Activated CD4-positive, alpha-beta T cell treated with anti-CD3 and anti-CD28 coated beads for 4 hours (primary cell): Measurements from ENCODE around the gene IPO4.
"Not testable (repeated sequence)": the region's sequence is repeated elsewhere in the genome, so short reads cannot be mapped to it uniquely, and the experiment has no call there.

ENCODE experiments used
- DNase-seq, 2 donors: peaks; one replicate each; pipeline ENCODE4 v3.0.0-alpha.2; 2020

Gene IPO4

DNA sequence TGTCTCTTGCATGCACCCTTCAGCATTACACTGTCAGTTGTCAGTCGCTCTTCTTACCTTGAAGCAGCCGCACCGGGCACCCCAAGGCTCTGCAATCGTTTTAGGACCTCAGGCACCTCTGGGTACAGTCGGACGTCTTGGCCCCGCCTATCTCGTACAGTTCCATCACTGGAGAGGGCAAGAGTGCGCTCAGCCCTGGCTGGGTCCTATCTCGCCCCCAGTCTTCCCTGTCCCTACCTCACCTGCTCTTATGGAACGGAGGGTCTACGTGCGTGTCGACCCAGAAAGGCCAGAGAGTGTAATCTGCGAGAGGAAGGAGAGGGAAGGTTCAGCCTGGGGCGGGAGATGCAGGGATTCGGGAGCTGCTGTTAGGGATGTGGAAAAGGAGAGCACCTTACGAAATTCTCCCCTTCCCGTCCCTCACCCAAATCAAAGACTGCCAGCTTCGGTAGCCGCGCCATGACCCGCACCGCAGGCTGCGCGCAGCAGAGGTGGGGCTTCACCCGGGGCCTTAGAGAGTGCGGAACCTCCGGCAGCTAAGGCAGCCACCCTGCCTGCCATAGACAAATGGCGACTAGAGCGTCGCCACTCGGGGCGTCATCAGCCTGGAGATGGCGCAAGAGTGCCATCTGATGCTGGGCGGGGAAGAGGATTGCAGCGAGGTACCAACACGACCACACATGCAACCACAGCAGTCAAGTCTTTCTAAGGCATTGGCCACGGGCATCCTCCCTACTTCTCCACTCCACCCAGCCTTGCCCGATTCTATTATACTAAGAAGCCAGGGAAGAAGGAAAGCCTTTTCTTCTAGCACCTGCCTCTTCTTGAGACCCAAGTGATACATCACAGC lies 27.1 kb upstream of the IPO4 start, which contains the start of gene MDP1:
TSS of gene MDP1 (minus strand) at position 572 of the 850 bp plus-strand sequence. CDS start at position 461, 111 bp downstream.
- peak; percentile 82 for DNase-seq

DNA sequence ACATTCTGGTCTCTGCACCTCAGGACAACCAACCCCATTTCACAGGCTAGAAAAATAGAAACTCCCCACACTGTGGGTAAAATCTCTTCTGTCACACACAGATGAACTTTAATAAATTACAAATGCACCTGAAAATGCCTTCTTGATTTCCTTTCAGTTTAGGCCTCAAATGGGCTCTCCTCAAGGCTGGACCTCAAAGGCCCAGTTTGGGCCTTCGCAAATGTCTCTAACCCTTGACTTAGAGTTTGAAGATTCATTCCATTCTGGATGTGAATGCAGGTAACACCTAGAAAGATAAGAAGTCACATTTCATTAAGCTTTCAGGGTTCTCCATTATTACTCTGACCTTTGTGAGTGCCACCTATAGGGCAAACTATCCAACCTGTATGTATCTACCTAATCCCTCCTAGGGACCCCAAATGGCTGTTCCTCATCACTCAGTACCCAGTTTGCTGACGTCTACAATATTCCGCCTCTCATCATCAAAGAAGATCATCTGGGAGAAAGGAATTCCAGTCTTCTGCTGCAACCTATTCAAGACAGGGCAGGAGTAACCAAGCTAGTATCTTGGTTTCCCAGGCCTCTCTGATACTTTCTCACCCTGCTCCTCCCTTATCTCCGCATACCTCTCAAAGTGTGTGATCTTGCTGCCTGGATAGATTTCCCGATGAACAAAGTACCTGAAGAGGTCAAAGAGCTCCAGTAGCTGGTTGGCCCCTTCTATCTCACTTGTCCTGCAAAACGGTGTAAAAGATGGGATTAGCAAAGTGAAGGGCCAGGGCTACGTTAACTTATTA lies 25.4 kb upstream of the IPO4 start:
- no peak for DNase-seq

DNA sequence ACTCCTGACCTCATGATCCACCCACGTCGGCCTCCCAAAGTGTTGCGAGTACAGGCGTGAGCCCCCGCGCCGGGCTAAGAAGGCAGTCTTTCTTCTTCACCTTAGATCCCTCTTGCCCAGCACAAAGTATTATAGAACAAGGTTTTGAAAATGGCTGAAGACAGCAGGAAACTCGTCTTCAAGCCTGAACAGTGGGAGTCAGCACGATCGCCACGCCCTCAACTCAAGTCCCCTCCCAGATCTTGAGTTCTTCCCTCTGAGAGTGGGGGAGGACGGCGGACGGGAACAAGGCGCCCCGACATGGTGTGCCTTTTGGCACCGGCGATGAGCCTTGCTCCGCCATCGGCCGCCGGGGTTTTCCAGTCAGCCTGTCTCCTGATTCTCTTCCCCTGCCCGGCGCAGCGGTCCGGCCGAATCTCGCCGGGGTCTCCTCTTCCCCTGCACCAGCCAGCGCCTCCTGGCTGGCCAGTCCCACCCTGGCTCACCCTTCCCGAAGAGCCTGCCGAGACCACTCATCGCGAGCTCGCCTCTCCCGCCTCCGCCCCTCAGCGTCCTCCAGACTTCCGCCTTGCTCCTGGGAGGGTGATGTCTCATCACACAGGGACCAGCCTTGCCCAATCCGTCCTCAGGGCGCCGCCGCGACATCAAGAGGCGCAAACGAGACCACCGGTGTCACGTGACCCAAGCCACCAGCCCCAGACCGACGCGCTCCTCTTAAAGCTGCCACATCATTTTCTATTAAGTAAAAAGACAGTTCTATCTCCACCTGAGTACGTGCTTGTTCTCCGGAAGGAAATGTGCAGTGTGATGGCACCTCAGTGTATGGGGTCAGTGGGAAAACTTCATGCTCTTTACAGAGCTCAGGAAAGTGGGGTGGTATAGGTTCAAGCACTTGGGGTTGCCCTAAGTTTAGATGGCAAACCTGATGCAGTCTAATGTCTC lies 24.6 kb upstream of the IPO4 start, which contains the start of gene CHMP4A:
TSS of gene CHMP4A (minus strand) at position 565 of the 942 bp plus-strand sequence. CDS start at position 516, 49 bp downstream.
- peak; percentile 92 to 94 for DNase-seq

DNA sequence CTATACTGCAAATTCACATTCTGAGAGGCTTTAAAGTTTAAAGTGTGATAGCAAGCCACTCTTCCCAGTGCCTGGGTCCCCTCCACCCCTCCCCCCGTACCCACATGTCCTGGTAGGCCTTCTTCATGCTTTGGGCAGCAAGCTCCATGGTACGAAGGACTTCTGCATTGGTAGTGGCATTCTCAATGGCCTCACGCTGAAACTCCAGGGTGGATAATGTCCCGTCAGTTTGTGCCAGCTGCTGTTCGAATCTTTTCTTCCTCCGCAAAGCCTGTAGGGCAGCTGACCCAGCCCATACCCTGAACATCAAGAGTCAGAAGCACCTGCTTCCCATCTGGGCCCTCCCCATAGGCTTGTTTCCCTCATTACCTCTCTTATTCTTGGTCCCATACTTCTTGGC lies 22.7 kb upstream of the IPO4 start:
- no peak for DNase-seq

DNA sequence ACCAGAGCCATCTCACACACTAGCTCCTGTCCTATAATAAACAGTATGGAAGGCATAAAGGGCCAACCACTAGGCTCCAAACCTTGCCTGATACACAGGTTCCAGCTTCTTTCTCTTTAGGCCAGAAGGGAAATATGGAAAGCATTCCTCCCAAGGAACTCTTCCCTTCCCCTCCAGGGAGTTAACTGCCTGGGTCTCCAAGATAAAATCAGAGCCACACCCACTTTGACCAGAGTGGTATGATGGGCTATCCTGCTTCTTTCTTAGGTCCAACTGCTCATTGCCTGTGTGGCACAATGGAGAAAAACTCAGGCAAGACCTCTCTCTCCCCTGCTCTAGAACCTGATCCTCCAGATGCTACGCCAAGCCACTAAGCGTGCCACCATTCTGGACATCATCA lies 19.0 kb upstream of the IPO4 start:
- DNase-seq, result no peak

DNA sequence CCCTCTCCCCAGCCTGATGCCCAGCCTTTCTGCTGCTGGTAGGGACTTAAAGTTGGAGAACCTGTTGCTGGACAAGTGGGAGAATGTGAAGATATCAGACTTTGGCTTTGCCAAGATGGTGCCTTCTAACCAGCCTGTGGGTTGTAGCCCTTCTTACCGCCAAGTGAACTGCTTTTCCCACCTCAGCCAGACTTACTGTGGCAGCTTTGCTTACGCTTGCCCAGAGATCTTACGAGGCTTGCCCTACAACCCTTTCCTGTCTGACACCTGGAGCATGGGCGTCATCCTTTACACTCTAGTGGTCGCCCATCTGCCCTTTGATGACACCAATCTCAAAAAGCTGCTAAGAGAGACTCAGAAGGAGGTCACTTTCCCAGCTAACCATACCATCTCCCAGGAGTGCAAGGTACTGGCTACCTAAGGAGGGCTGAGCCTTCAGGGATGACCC lies 18.5 kb upstream of the IPO4 start:
- no peak for DNase-seq

DNA sequence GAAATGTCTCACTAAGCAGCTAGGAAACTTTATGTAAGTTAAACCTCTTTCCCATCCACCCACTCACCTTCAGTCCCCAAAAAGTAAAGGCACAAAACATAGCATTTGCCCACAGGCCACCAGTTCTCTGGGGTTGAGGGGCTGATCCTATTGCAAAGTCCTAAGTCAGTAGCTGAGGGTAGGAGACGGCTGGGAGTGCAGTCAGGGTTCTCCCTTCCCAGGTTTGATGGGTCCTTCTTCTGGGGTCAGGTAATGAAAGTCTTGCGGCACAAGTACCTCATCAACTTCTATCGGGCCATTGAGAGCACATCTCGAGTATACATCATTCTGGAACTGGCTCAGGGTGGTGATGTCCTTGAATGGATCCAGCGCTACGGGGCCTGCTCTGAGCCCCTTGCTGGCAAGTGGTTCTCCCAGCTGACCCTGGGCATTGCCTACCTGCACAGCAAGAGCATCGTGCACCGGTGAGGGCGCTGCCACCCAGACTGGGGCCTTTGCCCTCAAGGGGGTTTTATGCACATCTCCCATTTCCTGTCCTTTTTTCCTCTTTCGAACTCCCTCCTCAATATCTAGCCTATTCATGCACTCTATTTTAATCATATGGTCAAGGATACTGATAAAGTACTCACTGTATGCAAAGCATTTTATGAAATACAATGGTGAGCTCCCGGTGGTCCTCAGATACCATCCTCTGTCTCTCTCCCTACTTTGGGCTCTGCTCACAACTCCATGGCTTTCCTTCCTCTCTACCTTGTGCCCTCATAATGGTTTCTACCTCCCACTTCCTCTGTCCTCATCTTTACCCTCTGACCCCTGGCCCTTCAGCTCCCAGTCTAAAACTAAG lies 17.9 kb upstream of the IPO4 start:
- no peak for DNase-seq

DNA sequence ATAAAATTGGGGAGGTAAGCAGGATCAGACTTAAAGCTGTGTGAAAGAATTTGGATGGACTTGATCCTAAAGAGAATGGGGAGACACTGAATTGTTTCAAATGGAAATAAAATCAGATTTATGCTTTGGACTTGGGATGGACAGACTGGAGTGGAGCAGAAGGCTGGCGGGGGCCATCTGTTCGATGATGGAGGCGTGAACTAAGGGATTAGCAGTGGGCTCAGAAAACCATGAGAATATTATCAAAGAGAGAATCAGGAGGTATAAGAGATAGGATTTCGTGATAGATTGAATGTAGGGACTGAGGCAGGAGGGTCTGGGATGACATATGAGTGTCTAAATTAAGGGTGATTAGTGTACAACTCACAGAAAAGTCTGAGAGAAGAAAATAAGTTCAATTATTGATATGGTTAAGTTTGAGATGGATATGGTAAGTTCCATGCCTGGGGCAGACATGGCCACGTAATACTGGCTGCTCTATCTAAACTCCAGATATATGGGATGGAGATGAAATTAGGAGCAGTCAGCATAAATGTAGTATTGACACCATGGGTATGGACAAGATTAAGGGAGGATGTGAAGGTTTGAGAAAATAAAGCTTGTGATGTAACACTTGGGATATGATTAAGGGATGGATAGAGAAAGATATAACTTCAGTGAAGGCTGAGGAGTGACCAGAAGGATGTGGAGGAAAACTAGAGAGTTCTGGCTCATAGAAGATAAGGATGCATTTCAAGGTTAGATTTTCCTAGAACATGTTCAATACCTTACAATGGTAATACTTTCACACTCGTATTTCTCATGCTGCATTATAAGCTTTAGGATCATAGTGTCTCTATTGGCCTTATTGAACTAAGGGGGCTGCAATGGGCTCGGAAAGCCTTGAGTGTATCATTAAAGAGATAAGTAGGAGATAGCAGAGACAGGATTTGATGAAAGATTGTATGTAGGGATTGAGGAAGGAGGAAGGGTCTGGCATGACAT lies 15.8 kb upstream of the IPO4 start:
- no peak for DNase-seq

DNA sequence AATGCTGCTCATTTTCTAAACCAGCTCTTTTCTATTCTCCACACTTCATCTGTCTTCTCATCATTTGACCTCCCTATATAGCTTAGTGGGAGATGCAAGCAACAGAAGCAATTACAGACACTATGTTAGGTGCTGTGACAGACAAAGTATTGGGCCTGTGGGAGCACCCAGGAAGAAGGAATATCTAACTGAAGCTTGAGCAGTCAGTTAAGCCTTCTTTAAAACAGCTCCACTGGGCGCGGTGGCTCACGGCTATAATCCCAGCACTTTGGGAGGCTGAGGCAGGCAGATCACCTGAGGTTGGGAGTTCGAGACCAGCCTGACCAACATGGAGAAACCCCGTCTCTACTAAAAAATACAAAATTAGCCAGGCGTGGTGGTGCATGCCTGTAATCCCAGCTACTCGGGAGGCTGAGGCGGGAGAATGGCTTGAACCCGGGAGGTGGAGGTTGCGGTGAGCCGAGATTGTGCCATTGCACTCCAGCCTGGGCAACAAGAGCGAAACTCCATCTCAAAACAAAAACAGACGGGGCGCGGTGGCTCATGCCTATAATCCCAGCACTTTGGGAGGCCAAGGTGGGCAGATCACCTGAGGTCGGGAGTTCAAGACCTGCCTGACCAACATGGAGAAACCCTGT lies 14.8 kb upstream of the IPO4 start:
- DNase-seq, result not testable (repeated sequence)

DNA sequence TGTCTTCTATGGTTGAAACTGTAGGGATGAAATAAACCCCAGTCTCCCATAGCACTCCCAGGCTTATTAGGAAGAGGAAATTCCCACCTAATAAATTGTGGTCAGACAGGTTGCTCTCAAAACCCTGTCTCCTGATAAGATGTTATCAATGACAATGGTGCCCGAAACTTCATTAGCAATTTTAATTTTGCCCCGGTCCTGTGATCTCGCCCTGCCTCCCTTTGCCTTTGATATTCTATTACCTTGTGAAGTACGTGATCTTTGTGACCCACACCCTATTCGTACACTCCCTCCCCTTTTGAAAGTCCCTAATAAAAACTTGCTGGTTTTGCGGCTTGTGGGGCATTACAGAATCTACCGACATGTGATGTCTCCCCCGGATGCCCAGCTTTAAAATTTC lies 13.9 kb upstream of the IPO4 start:
- not testable (repeated sequence) for DNase-seq

DNA sequence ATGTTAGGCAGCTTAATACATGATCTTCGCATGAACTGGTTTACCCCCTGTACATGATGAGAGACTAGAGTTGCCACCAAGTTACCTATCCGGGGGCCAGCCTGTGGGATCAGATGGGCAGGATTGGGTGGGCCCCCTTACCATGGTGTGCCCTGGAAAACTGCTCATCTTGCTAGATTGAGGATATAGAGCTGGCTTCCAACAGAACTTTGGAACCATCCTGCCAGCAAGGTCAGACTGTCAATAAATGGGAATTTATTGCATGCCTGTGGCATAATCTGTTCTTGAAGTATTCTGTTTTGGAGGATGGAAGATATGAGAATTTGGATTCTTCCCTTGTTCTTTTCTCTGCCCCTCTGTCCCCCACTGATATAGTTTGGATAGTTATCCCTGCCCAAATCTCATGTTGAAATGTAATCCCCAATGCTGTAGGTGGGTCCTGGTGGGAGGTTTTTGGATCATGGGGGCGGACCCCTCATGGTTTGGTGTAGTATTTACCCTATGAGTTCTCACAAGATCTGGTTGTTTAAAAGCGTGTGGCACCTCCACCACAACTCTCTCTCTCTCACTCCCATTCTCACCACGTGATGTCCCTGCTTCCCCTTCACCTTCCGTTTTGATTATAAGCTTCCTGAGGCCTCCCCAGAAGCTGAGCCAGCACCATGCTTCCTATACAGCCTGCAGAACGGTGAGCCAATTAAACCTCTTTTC lies 10.4 kb upstream of the IPO4 start:
- no peak for DNase-seq

DNA sequence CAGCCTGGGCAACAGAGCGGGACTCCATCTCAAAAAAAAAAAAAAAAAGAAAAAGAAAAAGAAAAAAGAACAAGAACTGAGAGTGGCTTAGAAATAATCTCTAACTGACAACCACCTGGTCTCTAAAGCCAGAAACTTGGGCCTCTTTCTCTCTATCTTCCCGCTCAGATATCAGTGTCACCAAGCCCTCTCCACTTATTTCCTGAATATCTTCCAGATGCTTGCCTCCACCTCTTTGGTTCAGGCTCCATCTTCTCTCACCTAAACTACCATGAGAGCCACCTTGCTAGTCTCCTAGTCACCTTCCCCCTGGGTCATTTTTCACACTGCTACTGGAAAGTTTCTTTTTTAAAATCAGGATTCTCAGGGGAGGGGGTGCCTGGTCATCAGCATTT lies 8.4 kb upstream of the IPO4 start:
- no peak for DNase-seq

DNA sequence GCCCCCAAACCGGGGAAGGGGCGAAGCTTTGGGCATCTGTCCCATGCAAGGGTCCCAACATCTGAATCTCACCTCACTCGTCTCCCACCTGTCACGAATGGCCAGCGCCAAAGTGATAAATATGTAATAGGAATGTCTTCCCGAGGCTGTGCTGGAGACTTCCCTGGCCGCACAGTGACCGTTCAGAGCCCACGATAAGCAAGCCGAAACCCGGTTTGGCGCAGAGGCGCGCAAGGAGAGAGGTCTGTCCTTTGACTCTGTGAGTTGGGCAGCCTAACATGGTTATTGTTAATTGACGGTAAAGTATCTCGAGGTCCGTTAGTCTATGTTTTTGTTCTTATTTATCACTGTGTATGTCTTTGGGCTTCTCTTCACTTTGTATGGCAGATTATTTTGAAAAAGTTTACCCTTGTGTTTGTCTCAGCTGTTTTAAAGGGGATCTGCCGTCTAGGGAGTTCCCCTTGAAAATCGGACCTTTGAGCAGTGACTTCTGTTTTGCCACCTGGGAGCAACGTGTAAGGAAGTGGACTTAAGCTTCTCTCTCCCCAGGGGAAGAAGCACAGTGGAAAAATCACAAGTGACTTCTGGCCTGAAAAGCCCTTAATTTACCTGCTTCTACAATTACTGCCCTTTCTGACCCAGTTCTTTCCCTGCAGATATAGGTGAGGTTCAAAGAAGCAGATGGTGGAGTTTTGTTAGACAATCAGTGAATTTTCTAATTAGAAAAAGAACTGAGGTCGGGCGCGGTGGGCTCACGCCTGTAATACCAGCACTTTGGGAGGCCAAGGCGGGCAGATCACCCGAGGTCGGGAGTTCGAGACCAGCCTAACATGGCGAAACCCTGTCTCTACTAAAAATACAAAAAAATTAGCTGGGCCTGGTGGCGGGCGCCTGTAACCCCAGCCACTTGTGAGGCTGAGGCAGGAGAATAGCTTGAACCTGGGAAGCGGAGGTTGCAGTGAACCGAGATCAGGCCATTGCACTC lies 7.7 kb upstream of the IPO4 start:
- no peak for DNase-seq

DNA sequence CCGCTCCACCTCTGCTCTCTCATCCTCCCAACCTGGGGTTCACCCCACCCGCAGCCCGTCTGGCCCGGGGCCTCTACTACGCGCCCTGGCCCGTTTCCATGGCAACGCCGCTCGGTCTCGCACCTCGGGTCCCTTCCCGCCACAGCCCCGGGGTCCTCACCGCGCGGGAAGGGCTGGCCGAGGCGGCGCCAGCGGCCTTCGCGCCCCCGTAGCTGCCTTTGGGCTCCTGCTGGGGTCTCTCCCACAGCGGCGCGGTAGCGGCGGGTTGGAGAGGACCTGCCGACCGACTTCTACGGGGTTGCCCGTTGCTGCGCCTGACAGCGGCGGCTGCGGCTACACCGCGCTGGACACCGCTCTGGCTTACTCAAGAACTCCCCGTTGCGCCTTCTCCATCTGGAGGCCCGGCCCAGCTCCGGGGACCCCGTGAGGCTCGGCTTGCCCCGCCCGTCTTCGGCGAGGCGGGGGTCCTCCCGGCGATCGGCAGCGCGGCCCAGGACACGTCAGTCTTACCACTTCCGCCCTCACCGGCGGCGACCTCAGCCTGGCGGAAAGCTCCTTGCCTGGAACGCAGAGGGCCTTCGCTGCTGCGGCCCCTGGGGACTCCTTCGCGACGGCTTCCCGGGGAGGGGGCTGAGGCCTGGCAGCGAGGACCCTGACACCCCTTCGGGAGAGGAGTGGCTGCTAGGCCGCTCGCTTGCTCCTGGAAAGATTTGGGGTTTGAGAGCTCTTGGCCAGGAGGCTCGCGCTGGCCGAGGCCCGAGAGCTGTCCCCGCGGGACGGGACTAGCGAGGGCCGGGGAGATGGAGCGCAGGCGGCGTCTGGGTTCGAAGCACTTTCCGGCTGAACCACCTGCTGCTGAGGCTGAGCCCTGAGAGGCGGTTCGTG lies 6.8 kb upstream of the IPO4 start, which contains the start of gene TM9SF1:
TSS of gene TM9SF1 (minus strand) at position 256 of the 885 bp plus-strand sequence. CDS start 422 bp downstream, outside the sequence.
- peak; percentile 86 to 87 for DNase-seq

DNA sequence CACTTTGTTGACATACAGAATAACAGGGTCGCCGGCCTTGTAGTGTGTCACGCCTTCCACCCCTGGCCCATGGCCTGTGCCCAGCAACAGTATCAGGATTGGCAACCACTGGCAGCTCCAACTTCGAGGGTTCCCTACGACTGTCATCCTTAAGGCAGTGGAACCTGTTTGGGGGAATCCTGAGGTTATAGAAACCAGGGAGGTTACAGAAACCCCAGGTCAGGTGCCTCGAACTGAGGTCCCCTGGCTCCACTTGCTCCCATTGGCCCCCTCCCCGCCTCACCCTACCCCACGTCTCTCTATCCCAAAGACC lies 6.2 kb upstream of the IPO4 start:
- DNase-seq, result no peak

DNA sequence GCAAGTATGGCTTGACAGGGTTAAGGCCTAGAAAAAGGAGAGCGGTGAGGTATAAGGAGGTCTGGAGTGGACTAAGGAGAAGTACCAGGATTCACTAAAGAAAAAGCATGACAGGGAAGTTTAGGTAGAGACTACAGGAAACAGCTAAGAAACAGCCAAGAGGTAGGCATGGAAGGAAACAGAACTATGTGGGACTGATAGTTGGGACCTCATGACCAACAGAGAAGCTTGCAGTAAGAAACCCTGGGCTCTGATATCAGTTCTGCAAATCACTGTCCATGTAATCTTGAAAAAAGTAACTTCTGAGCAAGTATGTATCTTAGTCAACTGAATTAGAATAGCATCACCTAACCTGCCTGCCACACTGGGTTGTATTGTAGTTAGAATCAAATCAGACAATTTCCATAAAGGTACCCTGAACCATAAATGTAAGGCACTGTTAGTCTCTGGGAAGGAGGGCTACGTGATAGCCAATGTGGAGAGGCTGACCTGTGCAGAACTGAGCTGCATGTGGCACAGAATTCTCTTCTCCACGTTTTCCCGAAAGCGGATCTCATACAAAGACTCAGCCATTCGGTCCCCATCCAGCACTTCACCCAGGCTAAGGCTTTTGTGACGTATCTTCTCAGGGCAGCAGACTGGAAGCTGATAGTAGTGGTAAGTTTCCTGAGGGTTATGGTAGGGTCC lies 5.7 kb upstream of the IPO4 start:
- no peak for DNase-seq
